OCI-M2 (cell line): ENCODE results near the gene C20orf204.

Experiments
- DNase-seq: peaks from one replicate; lab custom pipeline; 2025; ENCODE audit not compliant: unreplicated experiment; lab: John Stamatoyannopoulos, UW

Gene C20orf204

DNA sequence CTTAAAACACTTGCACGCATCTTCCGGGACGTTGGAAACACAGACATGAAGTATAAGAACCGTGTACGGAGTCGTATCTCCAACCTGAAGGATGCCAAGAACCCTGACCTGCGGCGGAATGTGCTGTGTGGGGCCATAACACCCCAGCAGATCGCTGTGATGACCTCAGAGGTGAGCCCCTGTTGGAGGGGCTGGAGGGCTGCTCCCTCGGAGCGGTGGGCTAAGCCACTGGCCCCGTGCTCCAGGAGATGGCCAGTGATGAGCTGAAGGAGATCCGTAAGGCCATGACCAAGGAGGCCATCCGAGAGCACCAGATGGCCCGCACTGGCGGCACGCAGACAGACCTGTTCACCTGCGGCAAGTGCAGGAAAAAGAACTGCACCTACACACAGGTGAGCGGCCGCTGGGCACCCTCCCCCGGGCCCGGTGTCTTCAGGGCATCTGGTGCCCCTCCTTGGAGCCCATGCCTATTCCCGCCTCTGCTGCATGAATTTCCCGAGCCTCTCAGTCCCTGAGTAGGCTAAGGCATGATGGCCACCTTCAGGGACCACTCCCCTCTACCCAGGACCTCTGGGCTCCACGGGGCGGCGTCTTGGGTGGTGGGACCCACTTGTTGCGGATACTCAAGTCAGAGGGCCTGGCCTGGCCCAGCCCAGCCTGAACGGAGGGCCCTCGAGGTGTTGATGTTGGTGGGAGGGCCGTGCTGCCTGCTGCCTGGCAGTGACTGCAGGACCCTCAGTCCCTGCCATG is 34.4 kb downstream of the C20orf204 start:
- no peak for DNase-seq

DNA sequence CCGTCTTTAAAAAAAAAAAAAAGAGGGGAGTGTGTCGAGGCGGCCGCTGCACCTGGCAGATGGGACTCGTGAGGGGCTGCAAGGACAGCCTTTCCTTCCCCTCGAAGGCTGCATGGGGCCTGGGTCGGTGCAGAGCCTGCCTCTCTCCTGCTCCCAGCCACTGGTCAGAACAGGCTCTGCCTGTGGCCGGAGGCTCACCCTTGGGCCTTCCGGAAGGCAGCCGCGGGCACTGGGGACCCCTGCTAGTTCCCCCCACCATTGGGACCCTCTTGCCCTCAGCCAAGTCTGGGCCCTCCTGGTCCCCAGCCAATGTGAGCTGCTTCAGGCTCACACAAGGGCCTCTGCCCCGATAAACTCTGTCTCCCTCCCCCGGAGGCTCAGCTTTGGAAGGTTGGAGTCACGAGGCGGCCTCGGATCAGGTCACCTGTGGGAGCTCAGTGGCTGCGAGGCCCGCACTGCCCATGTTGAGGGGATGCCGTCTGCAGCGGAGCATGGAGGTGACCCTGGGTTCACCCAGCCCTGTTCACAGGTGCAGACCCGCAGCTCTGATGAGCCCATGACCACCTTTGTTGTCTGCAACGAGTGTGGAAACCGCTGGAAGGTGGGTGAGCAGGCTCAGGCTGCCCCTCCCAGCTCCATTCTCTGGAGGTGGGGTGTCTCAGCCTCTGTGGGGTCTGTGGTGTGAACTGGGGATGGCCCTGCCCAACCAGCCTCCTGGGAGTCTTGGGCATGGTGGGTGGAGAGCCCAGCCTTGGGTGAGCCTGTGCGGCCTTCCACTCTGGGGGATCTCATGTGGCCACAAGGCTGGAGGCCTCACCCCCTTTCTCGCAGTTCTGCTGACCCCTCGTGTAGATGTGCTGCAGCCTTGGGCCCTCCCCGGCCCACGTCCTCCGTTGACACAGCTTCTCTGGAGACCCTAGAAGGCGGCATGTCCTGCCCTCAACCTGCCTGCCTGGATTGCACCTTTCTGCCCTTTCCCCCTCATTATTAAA is 35.7 kb downstream of the C20orf204 start:
- DNase-seq = no peak

DNA sequence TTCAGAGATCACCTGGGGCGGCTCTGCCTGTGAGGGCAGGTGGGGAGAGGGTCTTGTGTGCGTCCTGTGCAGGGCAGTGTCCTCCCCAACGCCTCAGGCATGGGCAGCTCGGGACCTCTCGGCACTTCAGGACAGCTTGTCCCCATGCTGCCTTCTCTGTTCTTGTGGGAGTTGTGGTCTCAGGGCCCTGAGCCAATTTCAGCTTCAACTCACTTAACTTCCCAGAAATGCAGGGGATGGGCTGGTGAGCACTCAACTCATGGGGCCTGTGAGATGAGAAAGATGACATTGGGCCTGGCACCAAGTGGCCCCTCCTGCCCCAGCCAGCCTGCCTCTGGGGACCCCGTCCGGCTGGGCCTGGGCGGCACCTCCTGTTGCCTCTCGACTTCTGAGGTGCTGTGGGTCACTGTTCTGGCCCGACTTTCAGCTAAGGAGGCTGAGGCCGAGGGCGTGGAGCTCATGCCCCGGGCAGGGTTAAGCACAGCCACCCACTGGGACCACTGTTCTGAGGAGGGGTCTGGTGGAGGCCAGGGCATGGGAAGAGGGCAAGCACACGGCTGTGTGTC is 36.6 kb downstream of the C20orf204 start:
- no peak for DNase-seq

GRCh38 chr20:64073476-64074183 is 37.6 kb downstream of the C20orf204 start:
- no peak for DNase-seq

- DNase-seq = no peak
Observed at GRCh38 chr20:64074184-64074789, 38.3 kb downstream of the C20orf204 start.

- no peak for DNase-seq
Observed at GRCh38 chr20:64074963-64075362, 39.0 kb downstream of the C20orf204 start.

DNA sequence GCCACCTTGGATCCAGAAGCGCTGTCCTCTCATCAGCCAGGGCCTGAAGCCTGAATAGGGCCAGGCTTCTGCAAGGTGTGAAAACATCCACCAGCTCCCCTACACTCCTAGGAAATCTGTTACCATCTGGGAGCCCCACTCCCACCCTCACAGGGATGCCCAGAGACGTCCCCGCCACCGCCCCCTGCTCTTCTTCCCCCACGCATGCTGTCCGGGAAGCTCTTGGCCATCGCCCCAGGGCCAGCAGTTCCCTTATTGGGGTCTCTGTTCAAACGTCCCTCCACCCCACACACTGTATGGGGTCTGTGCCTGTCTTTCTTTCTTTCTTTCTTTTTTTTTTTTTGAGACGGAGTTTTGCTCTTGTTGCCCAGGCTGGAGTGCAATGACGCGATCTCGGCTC is 39.6 kb downstream of the C20orf204 start:
- no peak for DNase-seq

- no peak for DNase-seq
Observed at GRCh38 chr20:64076061-64076997, 40.3 kb downstream of the C20orf204 start.

DNA sequence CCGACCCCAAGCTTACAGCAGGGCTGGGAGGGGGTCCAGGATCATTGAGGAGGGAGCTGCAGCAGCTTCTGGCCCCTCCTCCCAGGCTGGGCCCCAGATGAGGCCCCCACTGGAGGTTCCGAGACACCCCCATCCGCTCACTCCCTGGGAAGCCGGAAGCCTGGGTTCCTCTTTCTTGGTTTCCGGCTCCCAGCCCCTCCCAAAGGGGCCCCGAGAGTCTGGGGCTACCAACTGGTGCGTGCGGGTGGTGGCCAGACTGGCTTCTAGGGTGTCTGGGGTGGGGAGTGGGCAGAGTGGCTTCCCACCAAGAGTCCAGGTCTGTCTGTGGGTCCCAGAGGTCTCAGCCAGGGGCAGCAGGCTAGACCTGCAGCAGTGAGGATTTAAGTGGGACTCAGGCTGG is 41.1 kb downstream of the C20orf204 start:
- no peak for DNase-seq

DNA sequence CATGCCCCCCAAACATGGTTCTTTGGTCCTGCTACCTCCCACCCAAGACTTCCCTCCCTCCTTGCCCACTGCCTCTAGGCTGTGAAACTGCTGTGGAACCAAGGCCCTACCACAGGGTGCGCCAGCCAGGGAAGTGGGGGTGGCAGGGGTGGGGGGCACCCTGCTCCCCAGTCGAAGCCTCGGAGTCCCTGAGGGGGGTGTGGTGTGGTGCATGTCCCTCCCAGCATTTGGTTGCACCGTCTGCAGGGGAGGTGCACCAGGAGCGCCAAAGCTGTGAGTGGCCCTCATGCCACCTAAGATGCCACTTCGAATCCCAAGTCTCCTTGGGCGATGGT is 41.5 kb downstream of the C20orf204 start:
- no peak for DNase-seq

DNA sequence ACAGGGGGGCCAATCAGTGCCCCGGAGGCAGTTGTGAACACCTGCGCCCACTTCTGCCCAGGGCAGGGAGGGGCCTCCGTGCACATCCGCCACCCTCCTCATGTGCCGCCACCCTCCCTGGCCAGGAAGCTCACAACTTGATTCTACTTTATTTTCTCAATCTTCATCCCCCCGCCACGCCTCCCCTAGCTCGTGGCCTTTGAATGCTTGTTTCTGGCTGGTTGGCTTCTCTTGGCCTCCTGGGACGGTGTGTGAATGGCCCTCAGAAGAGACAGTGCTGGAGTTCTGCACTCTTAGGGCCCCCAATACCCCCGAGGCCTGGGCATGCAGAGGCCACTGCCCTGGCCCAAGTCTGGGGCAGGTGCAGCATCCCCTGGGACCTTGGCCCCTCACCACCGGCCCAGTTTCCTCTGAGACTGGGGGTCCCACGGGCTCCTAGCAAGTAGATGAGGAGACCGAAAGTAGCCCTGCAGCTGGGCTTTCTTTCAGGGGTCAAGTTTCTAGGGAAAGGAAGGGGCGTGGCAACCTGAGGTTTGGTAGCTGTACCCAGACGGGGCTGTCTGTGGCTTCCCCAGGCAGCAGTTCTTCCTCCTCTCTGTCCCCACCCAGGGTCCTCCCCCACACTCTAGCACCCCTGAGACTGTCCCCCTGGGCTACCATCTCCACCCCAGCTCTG is 42.0 kb downstream of the C20orf204 start:
- DNase-seq = no peak

GRCh38 chr20:64078934-64079272 is 42.9 kb downstream of the C20orf204 start:
- no peak for DNase-seq

DNA sequence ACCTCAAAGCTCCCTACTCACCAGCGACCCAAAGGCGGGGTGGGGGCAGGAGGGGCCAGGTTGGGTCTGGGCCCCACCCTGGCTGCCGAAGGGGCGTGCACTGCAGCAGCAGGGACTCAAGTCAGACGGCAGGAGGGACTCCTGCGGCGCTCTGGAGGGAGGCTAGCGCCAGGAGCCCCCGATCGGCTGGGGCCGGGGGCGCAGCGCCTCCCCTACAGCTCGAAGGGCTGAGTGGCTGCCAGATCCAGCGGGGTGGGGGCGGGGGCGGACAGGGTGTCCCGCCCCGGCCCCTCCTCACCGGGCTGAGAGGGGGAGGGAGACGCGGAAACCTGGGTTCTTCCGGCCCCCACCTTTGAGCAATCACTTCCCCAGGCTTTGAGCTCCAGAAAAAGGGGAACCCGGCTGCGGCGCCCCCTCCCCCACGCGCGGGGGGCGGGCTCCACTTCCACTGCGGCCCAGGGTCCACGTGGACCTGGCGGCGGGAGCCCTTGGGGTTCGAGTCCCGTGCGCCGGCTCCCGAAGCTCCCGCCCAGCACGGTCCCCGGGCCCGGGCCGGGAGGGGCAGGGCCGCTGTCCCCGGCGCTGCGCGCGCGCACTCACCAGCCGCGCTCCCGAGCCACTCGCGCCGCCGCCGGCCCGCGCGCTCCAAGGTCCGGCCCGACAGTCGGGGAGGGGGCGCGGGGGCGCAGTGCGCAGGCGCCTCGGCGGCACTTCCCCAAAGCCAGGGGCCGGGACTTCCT is 43.5 kb downstream of the C20orf204 start, which contains the start of gene RGS19:
Gene RGS19, minus strand, starts transcription at position 246 of the 740 bp plus-strand sequence. CDS start 2,632 bp downstream, outside the sequence.
- DNase-seq = no peak

- no peak for DNase-seq
Observed at GRCh38 chr20:64080013-64080812, 44.2 kb downstream of the C20orf204 start, which contains the start of gene OPRL1. Gene OPRL1, plus strand, starts transcription at chr20:64080082. Its CDS starts 12,639 bp downstream, at chr20:64092721.

- DNase-seq = no peak
Observed at GRCh38 chr20:64080813-64081623, 45.0 kb downstream of the C20orf204 start.

GRCh38 chr20:64081624-64081964 is 45.6 kb downstream of the C20orf204 start:
- no peak for DNase-seq
